Mesendoderm (in vitro differentiated cells): ENCODE data around the gene VWDE.

Experiments used
- DNase-seq: peaks from one replicate; pipeline ENCODE4 v3.0.0; 2013
- H2AK5ac ChIP-seq: 2 replicates; pipeline ENCODE4 v1.6.1; 2013; ENCODE audit warnings: low read length, inconsistent platforms
- H2BK120ac ChIP-seq: 2 replicates; pipeline ENCODE4 v1.6.1; 2013; ENCODE audit warnings: low read depth, mild to moderate bottlenecking, low read length, moderate library complexity, mixed read lengths
- H2BK15ac ChIP-seq: replicated peaks from 2 replicates; pipeline ENCODE4 v1.6.1; 2013; ENCODE audit warnings: low read depth, mild to moderate bottlenecking, moderate library complexity
- H2BK5ac ChIP-seq: 2 replicates; pipeline ENCODE4 v1.6.1; 2013; ENCODE audit warnings: low read length, inconsistent platforms
- H3K18ac ChIP-seq: 2 replicates; pipeline ENCODE4 v1.6.1; 2013; ENCODE audit warnings: mild to moderate bottlenecking, low read length, mixed read lengths
- H3K23ac ChIP-seq: one replicate; pipeline ENCODE4 v1.6.1; 2013; ENCODE audit warnings: low read length
- H3K27ac ChIP-seq: 2 replicates; pipeline ENCODE4 v1.5.1; 2013; ENCODE audit warnings: low read depth, mild to moderate bottlenecking, inconsistent platforms, low read length, moderate library complexity
- H3K27me3 ChIP-seq: 2 replicates; pipeline ENCODE4 v1.6.1; 2013; ENCODE audit warnings: low read length, control low read depth, mild to moderate bottlenecking, inconsistent platforms; ENCODE audit not compliant: insufficient read depth, poor library complexity
- H3K36me3 ChIP-seq: 2 replicates; pipeline ENCODE4 v1.6.1; 2013; ENCODE audit warnings: low read length, inconsistent platforms; ENCODE audit not compliant: control insufficient read depth, insufficient read depth
- H3K4ac ChIP-seq: one replicate; pipeline ENCODE4 v1.6.1; 2013; ENCODE audit warnings: low read depth, mild to moderate bottlenecking, low read length, moderate library complexity
- H3K4me1 ChIP-seq: 2 replicates; pipeline ENCODE4 v1.6.1; 2013; ENCODE audit warnings: low read depth, low read length, inconsistent platforms; ENCODE audit not compliant: control insufficient read depth
- H3K4me2 ChIP-seq: 2 replicates; pipeline ENCODE4 v1.6.1; 2013; ENCODE audit warnings: low read length
- H3K4me3 ChIP-seq: 2 replicates; pipeline ENCODE4 v1.5.1; 2013; ENCODE audit warnings: mild to moderate bottlenecking, low read length
- H3K56ac ChIP-seq: one replicate; pipeline ENCODE4 v1.6.1; 2013; ENCODE audit warnings: low read length
- H3K79me1 ChIP-seq: 2 replicates; pipeline ENCODE4 v1.6.1; 2013; ENCODE audit warnings: low read length, inconsistent platforms
- H3K79me2 ChIP-seq: 2 replicates; pipeline ENCODE4 v1.6.1; 2013; ENCODE audit warnings: mild to moderate bottlenecking, low read length; ENCODE audit not compliant: control insufficient read depth, insufficient read depth
- H3K9ac ChIP-seq: 2 replicates; pipeline ENCODE4 v1.6.1; 2013; ENCODE audit warnings: low read length, inconsistent platforms
- H4K5ac ChIP-seq: one replicate; pipeline ENCODE4 v1.6.1; 2013; ENCODE audit warnings: low read length
- H4K8ac ChIP-seq: one replicate; pipeline ENCODE4 v1.6.1; 2013; ENCODE audit warnings: low read depth, mild to moderate bottlenecking, control low read depth, low read length, moderate library complexity
- WGBS: extraction: QIAGEN DNeasy Blood & Tissue Kit; methylation state at CpG from one replicate; pipeline ENCODE4 v1.1.7; 2013; ENCODE audit warnings: low lambda C conversion rate, missing lambda C conversion rate; ENCODE audit not compliant: insufficient coverage; ENCODE audit errors: extremely low coverage; 5-methylcytosine and 5-hydroxymethylcytosine counted together

Gene VWDE

DNA sequence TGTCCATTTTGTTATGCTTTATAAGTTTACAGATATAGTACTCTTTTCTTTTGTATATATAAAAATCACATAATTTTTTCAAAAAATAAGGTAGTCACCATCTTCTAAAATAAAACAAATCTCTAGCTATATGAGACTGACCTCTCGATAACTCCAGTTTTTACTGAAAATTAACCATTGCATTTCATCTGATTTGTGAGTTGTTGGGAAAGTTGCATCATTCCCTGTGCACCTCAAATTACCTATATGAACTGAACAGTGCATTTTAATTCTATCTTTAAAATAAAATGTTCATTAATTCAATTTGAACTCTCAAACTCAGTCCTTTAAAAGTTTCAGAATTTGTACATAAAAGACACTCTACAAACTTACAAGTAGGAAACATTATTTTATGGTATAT lies 86.0 kb downstream of the VWDE start:
- H2BK120ac ChIP-seq = no peak overlapping the region
- H3K36me3 ChIP-seq = no peaks in the 10 kb centered on the region
- no peak overlapping the region for H2AK5ac ChIP-seq
- H2BK5ac ChIP-seq = no peak overlapping the region
- no peaks in the 10 kb centered on the region for H3K27me3 ChIP-seq
- H3K4me1 ChIP-seq = no peaks in the 10 kb centered on the region
- no peak overlapping the region for H3K4me3 ChIP-seq
- no peak overlapping the region for H3K18ac ChIP-seq
- no peak overlapping the region for H4K5ac ChIP-seq
- no peak overlapping the region for H3K23ac ChIP-seq
- no peak overlapping the region for H3K4ac ChIP-seq
- no peak for DNase-seq
- H2BK15ac ChIP-seq = no peak overlapping the region
- no peaks in the 10 kb centered on the region for H3K79me2 ChIP-seq
- WGBS = no CpG with 5 or more reads among the region's 1 CpG
- no peak overlapping the region for H3K27ac ChIP-seq
- no peaks in the 10 kb centered on the region for H3K79me1 ChIP-seq
- H3K9ac ChIP-seq = no peak overlapping the region
- H4K8ac ChIP-seq = no peak overlapping the region
- no peak overlapping the region for H3K4me2 ChIP-seq
- H3K56ac ChIP-seq = no peak overlapping the region

DNA sequence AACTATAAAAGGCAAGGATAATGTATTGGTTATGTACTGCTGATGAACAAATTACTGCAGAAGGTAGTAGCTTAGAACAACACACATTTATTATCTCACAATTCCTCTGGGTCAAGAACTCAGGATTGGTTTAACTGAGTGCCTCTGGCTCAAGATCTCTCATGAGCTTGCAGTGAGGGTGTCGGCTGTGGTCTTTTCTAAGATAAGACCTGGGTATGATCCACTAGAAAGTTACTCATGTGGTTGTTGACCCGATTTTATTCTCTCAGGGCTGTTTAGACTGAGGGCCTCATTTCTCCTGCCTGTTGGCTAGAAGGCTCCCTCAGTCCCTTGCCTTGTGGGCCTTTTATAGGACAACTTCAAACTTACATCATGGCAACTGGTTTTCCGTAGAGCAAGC lies 86.7 kb downstream of the VWDE start:
- DNase-seq = no peak

DNA sequence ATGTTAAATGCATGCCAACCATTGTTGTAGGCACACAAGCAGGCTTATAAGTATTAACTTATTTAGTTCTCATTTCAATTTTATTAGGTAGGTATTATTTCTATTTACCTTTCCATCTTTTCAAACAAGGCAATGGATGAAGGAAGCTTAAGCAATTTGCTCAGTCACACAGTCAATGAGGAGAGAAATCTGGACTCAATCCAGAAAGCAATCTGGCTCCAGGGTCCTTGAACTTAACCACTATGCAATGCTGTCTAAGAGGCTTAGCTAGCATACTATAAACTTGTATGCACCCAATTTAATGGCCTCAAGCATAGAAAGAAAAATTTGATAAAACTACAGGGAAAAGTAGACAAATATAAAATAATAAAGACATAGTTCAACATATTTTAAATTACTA lies 88.6 kb downstream of the VWDE start:
- Histone ChIP-seq H3K4me3 (no peak overlapping the region), H2BK5ac (no peak overlapping the region), H4K5ac (no peak overlapping the region), H3K56ac (no peak overlapping the region), H3K79me2 (no peaks in the 10 kb centered on the region), H3K4ac (no peak overlapping the region), H3K18ac (no peak overlapping the region), H3K36me3 (no peaks in the 10 kb centered on the region), H3K4me1 (no peaks in the 10 kb centered on the region), H2BK120ac (no peak overlapping the region), H3K23ac (no peak overlapping the region), H3K27ac (no peak overlapping the region), H2BK15ac (no peak overlapping the region), H3K4me2 (no peak overlapping the region), H2AK5ac (no peak overlapping the region), H3K9ac (no peak overlapping the region), H4K8ac (no peak overlapping the region), H3K79me1 (no peaks in the 10 kb centered on the region), H3K27me3 (no peaks in the 10 kb centered on the region)
- DNase-seq = no peak

More for the DNA sequence above, 86.7 kb downstream of the VWDE start:
- Histone ChIP-seq H3K4me3 (no peak overlapping the region), H3K36me3 (no peaks in the 10 kb centered on the region), H3K4ac (no peak overlapping the region), H2BK120ac (no peak overlapping the region), H3K27ac (no peak overlapping the region), H3K4me2 (no peak overlapping the region), H3K27me3 (no peaks in the 10 kb centered on the region), H3K56ac (no peak overlapping the region), H3K18ac (no peak overlapping the region), H3K9ac (no peak overlapping the region), H4K8ac (no peak overlapping the region), H3K79me1 (no peaks in the 10 kb centered on the region), H3K4me1 (no peaks in the 10 kb centered on the region), H2BK15ac (no peak overlapping the region), H3K23ac (no peak overlapping the region), H3K79me2 (no peaks in the 10 kb centered on the region), H2AK5ac (no peak overlapping the region), H2BK5ac (no peak overlapping the region), H4K5ac (no peak overlapping the region)
- WGBS = no CpG with 5 or more reads among the region's 3 CpGs

DNA sequence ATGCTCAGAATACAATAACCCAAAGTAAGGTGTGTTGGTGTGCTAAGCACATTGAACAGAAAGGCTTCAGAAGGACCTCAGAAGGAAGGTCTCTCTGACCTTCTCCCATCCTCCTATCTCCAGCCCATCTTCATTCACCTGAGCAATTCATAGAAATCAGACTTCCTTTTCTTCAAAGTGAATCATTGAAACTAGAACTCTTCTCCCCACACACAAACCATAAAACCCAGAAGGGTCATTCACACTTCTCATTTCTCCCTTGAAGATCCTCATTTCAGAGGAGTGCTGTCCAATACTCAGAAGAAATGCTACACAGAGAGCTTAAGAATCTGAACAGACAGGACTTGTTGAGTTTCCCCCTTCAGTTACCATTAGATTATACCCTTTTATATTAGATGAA lies 89.5 kb downstream of the VWDE start:
- Histone ChIP-seq H3K23ac (no peak overlapping the region), H2AK5ac (no peak overlapping the region), H3K4me3 (no peak overlapping the region), H3K4me2 (no peak overlapping the region), H4K8ac (no peak overlapping the region), H3K27ac (no peak overlapping the region), H2BK5ac (no peak overlapping the region), H3K18ac (no peak overlapping the region), H3K9ac (no peak overlapping the region), H3K27me3 (no peaks in the 10 kb centered on the region), H3K4ac (no peak overlapping the region), H3K36me3 (no peaks in the 10 kb centered on the region), H3K56ac (no peak overlapping the region), H4K5ac (no peak overlapping the region), H2BK120ac (no peak overlapping the region), H3K79me1 (no peaks in the 10 kb centered on the region), H3K4me1 (no peaks in the 10 kb centered on the region), H3K79me2 (no peaks in the 10 kb centered on the region), H2BK15ac (no peak overlapping the region)
- no peak for DNase-seq

DNA sequence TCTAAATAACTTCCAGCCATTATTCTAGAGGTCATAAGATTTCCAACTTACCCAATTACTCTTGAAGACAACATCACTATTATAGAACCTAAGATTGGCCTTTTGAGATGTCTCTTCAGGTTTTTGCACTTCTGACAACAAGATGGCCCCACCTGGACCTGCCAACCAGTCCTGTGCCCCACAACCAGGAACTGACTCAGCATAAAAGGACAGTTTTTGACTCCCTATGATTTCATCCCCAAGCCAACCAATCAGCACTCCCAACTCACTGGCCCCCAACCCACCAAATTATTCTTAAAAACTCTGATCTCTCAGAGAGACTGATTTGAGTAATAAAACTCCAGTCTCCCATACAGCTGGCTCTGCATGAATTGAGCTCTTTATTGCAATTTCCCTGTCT lies 98.2 kb downstream of the VWDE start:
- no peak overlapping the region for H2BK15ac ChIP-seq
- H3K27ac ChIP-seq = no peak overlapping the region
- H3K56ac ChIP-seq = no peak overlapping the region
- no peak overlapping the region for H3K4me2 ChIP-seq
- no peaks in the 10 kb centered on the region for H3K27me3 ChIP-seq
- no peak overlapping the region for H2BK120ac ChIP-seq
- H4K8ac ChIP-seq = no peak overlapping the region
- H3K79me2 ChIP-seq = no peaks in the 10 kb centered on the region
- no peak overlapping the region for H2BK5ac ChIP-seq
- H3K23ac ChIP-seq = no peak overlapping the region
- DNase-seq = no peak
- no peak overlapping the region for H3K18ac ChIP-seq
- no peaks in the 10 kb centered on the region for H3K36me3 ChIP-seq
- H3K9ac ChIP-seq = no peak overlapping the region
- no peak overlapping the region for H3K4me3 ChIP-seq
- no peaks in the 10 kb centered on the region for H3K4me1 ChIP-seq
- H3K4ac ChIP-seq = no peak overlapping the region
- H3K79me1 ChIP-seq = no peaks in the 10 kb centered on the region
- H2AK5ac ChIP-seq = no peak overlapping the region
- no peak overlapping the region for H4K5ac ChIP-seq

DNA sequence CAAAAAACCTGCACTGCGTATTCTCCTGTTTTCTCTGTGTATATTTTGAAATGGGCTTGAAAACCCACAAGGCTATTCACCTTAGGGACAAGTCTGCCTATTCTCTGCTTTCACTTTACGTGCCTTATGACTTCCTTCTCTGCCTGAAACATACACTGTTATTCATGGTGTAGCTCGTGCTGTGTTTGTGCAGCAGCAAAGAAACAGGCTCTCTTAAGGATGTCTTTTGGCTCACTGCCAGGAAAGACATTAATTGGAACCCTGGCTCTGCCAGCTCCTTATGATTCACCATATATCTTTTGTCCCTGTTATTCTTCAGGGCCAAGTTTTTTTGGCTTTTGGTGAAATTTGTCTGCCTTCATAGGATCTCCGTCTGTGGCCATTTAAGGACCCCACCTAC lies 100.2 kb downstream of the VWDE start:
- Histone ChIP-seq H4K5ac (no peak overlapping the region), H4K8ac (no peak overlapping the region), H3K36me3 (no peaks in the 10 kb centered on the region), H3K9ac (no peak overlapping the region), H2AK5ac (no peak overlapping the region), H3K23ac (no peak overlapping the region), H3K4me1 (no peaks in the 10 kb centered on the region), H3K79me2 (no peaks in the 10 kb centered on the region), H3K18ac (no peak overlapping the region), H3K56ac (no peak overlapping the region), H3K27me3 (no peaks in the 10 kb centered on the region), H3K4me3 (no peak overlapping the region), H3K27ac (no peak overlapping the region), H2BK120ac (no peak overlapping the region), H3K4ac (no peak overlapping the region), H2BK15ac (no peak overlapping the region), H3K79me1 (no peaks in the 10 kb centered on the region), H3K4me2 (no peak overlapping the region), H2BK5ac (no peak overlapping the region)
- DNase-seq = no peak
- no CpG with 5 or more reads among the region's 4 CpGs for WGBS
